Measurements from ENCODE around the gene USP6NL. TPM values are rescaled to one million over a fixed set of nuclear protein-coding genes. Genes with fewer than 3 reads are reported as not detected.
A peak's percentile ranks its signal among the peaks of the same experiment; 100 is the strongest.

The USP6NL gene
- total RNA-seq, 1 donor from 2014 or later: 7.9 TPM

DNA sequence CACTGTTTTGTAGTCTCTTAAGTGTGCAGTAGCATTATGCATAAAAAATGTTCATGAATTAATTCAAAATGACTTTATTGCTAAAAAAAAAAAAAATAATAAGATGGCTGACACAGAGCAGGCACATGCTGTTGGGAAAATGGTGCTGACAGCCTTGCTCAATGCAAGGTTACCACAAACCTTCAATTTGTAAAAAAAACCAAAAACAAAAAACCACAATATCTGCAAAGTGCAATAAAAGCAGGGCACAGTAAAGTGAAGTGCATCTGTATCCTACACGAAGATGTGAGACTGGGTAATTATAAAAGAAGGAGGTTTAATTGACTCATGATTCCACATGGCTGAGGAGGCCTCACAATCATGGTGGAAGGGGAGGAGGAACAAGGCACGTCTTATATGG is 185.8 kb downstream of the USP6NL start:
- Histone ChIP-seq H3K27ac (replicated peaks) (no peak overlapping the region), H3K9me3 (replicated peaks) (peaks cover 26% of the 10 kb centered on the region), H3K4me3 (no peak overlapping the region), H3K27me3 (ENCODE audit: low read depth) (no peaks in the 10 kb centered on the region), H3K36me3 (no peaks in the 10 kb centered on the region), H3K4me1 (no peaks in the 10 kb centered on the region)
- TF ChIP-seq, protein P1, sequence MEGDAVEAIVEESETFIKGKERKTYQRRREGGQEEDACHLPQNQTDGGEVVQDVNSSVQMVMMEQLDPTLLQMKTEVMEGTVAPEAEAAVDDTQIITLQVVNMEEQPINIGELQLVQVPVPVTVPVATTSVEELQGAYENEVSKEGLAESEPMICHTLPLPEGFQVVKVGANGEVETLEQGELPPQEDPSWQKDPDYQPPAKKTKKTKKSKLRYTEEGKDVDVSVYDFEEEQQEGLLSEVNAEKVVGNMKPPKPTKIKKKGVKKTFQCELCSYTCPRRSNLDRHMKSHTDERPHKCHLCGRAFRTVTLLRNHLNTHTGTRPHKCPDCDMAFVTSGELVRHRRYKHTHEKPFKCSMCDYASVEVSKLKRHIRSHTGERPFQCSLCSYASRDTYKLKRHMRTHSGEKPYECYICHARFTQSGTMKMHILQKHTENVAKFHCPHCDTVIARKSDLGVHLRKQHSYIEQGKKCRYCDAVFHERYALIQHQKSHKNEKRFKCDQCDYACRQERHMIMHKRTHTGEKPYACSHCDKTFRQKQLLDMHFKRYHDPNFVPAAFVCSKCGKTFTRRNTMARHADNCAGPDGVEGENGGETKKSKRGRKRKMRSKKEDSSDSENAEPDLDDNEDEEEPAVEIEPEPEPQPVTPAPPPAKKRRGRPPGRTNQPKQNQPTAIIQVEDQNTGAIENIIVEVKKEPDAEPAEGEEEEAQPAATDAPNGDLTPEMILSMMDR (IDR thresholded peaks at IDR 0.05; ENCODE audit: borderline replicate concordance): no peak
- intact Hi-C loops (cut with micrococcal nuclease): no loop called here
- no peak for DNase-seq

DNA sequence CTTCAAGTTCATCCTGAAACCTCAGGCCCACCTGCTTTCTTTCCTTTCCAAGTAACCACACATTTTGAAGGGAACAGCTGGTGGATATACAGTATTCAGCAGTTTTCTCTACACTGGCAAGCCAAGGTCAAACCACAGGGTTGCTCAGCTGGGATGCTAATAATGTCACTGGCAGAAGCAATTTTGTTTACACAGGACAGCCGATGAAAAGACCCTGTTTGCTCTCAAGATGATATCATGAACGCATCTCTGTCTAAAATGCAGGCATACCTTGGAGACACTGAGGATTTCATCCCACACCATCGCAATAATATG is 186.2 kb downstream of the USP6NL start:
- no peak overlapping the region for H3K27ac ChIP-seq (replicated peaks)
- H3K36me3 ChIP-seq: no peaks in the 10 kb centered on the region
- no peak overlapping the region for H3K4me3 ChIP-seq
- TF ChIP-seq, protein P1 (IDR thresholded peaks at IDR 0.05; ENCODE audit: borderline replicate concordance): no peak
- peaks cover 30% of the 10 kb centered on the region for H3K9me3 ChIP-seq (replicated peaks)
- intact Hi-C loops (cut with micrococcal nuclease): no loop called here
- H3K27me3 ChIP-seq (ENCODE audit: low read depth): no peaks in the 10 kb centered on the region
- H3K4me1 ChIP-seq: no peaks in the 10 kb centered on the region
- no peak for DNase-seq

DNA sequence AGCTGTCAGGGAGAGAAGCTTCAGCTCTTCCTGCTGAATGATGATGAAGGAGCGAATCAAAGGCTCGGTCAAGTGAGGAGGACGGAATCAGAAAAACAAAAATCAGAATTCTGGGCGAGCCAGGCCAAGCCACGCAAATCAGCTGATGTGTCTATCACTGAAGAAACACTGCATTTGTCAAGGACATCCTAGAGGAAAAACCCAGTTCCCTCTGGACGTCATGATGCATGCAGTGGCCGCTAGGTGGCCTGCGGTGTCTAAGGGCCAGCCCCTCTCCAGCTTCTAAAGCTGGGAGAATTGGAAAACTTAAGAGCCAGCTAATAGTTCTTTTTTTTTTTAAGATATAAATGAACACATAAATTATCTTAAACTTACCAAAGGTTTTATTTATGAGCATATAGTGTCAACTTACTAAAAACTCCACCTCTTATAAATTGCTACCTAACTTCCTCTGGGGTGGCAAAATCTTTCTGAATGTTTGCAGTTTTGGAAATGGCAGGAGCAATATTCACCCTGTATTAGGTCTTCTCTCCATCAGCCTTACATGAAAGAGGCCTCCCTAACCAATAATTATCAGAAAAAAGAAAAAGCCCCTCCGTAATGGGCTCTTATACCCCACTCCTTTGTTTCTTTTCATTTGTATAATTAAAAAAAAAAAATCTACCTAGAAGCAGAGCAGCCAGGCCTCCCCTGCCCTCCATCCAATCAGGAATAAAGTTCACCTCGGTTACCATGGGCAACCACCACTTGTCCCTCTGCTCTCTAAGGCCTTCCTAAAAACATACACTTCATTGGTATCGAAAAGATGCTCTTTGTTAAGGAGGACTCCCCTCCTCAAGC is 186.8 kb downstream of the USP6NL start:
- Histone ChIP-seq H3K27me3 (ENCODE audit: low read depth) (no peaks in the 10 kb centered on the region), H3K4me3 (no peak overlapping the region), H3K36me3 (no peaks in the 10 kb centered on the region), H3K27ac (replicated peaks) (no peak overlapping the region), H3K9me3 (replicated peaks) (peaks cover 33% of the 10 kb centered on the region), H3K4me1 (no peaks in the 10 kb centered on the region)
- DNase-seq: peak; percentile 24
- intact Hi-C loops (cut with micrococcal nuclease): no loop called here
- TF ChIP-seq, protein P1 (IDR thresholded peaks at IDR 0.05; ENCODE audit: borderline replicate concordance): peak; percentile 80

DNA sequence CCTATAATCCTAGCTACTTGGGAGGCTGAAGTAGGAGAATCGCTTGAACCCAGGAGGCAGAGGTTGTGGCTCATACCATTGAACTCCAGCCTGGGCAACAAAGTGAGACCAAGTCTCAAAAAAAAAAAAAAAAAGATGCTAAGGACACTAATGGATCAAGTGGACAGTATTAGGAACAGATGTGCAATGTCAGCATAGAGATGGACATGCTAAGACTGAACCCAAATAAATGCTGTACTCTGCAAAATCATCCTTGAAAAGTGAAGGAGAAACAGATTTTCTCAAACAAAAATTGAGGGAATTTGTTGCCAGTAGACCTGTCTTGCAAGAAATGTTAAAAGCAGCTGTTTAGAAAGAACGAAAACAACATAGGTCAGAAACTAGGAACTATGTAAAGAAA is 194.5 kb downstream of the USP6NL start:
- DNase-seq: no peak
- Histone ChIP-seq H3K4me1 (peaks cover 14% of the 10 kb centered on the region), H3K27ac (replicated peaks) (no peak overlapping the region), H3K27me3 (ENCODE audit: low read depth) (no peaks in the 10 kb centered on the region), H3K36me3 (no peaks in the 10 kb centered on the region), H3K4me3 (no peak overlapping the region), H3K9me3 (replicated peaks) (peaks cover 51% of the 10 kb centered on the region)
- intact Hi-C loops (cut with micrococcal nuclease): no loop called here
- TF ChIP-seq, protein P1 (IDR thresholded peaks at IDR 0.05; ENCODE audit: borderline replicate concordance): no peak

DNA sequence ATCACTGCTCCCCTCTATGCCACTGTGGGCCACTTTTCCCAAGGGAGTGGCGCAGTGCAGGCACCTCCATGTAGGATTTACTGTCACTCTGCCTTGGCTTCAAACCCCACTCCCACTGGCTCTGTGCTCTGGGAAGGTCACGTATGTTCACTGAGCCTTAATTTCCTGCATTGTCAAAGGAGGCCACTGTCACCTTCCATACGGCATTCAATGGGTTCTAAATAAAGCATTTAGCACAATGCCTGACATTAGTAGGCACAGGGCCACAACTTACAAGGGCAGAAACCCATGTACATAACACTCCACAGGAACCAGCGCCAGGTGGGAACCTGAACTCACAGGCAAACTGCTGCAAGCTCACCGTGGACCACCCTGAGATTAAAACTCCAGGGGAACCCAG is 196.4 kb downstream of the USP6NL start:
- Histone ChIP-seq H3K4me3 (no peak overlapping the region), H3K36me3 (no peaks in the 10 kb centered on the region), H3K27me3 (ENCODE audit: low read depth) (no peaks in the 10 kb centered on the region), H3K9me3 (replicated peaks) (peaks cover 44% of the 10 kb centered on the region), H3K27ac (replicated peaks) (no peak overlapping the region), H3K4me1 (peaks cover 14% of the 10 kb centered on the region)
- TF ChIP-seq, protein P1 (IDR thresholded peaks at IDR 0.05; ENCODE audit: borderline replicate concordance): no peak
- DNase-seq: no peak
- intact Hi-C loops (cut with micrococcal nuclease): no loop called here
